Activated CD4-positive, CD25-positive, alpha-beta regulatory T cell treated with anti-CD3 and anti-CD28 coated beads, Interleukin-2, amount 50 U/mL, for 16 hours (primary cell): Measurements from ENCODE around the gene MGARP.
A peak's percentile ranks its signal among the peaks of the same experiment; 100 is the strongest.
"Not testable (repeated sequence)": the region's sequence is repeated elsewhere in the genome, so short reads cannot be mapped to it uniquely, and the experiment has no call there.

Experiments used
- DNase-seq: peaks from one replicate; pipeline ENCODE4 v3.0.0-alpha.2; 2020; ENCODE audit warnings: low read depth, low spot score

Gene MGARP

DNA sequence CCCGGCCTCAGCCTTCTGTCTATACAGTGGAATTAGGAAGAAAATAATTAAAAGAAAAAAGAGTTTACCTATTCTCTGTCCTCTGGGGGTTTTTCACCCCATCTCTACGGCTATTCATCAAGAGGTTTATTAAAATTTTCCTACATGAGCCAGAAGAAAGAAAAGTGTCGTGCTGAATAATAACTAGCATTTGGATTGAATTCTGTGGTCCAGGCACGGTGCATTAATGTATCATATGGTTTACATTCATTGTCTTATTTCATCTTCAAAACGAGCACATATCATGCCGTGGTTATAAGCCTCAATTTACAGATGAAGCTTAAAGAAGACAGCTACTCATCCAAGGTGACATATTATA is 15.9 kb upstream of the MGARP start:
- DNase-seq = no peak

DNA sequence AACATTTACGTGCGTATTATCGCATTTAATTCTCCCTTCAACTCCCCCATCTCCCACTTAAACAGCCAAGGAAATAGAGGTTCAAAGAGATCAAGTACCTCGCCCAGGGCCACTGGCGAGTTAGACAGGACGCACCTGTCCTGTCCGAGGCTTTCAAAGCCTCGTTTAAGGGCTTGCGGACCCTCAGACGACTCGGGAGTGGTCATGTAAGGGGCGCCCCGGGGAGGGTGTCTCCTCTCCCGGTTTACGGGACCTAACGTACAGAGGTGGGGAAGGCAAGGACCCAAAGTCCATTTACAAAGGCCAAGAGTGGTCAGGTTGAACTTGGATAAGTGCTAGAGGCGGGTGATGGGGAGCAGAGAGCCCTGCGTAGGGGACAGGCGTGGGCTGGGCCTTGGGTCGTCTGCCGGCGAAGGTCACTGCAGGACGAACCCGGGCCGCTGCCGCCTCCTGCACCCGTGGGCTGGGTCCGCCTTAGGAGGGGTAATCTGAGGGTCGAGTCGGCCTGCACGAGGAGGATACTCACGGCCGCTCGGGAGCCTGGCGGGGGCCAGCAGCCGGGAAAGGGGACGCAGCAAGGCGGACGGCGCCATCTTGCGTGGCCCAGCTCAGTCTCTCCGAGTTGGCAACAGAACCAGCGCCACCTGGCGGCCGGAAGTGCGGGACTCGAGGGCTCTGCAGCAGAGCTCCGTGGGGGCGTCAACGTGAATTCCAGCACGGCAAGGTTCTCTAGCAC is 15.3 kb upstream of the MGARP start:
- peak; percentile 98 for DNase-seq

DNA sequence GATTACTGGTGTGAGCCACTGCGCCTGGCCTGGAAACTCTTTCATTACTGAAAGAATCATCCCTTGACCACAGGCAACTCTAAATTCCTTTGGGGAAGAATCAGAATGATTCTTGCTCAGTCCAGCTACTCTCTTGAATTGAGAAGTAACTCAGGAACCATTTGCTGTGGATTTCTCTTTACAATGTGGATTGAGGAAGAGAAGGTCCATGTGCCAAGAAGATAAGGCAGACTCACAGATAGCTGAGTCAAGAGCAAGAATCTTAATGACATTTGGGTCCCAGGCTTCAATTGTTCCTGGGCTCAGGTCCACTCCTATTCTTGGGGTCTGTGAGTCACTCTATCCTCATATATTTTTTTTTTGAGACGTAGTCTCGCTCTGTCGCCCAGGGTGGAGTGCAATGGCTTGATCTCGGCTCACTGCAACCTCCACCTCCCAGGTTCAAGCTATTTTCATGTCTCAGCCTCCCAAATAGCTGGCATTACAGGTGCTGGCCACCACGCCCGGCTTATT is 6.2 kb upstream of the MGARP start:
- DNase-seq = no peak

DNA sequence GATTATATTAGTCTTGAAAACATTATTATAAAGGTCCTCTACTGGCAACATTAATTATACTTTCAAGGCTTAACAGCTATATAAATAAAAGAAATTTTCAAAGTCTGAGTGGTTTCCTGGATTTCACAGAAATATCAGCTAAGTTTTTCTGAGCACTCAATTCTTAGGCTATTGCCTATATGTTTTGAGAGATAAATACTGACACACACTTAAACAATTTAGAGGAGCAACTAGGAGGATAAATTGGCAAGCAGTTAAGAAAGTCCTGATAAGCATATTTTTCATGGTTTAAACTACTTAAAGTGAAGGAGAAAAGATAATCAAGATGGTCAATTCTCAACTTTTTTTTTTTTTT is 2.7 kb upstream of the MGARP start:
- no peak for DNase-seq

DNA sequence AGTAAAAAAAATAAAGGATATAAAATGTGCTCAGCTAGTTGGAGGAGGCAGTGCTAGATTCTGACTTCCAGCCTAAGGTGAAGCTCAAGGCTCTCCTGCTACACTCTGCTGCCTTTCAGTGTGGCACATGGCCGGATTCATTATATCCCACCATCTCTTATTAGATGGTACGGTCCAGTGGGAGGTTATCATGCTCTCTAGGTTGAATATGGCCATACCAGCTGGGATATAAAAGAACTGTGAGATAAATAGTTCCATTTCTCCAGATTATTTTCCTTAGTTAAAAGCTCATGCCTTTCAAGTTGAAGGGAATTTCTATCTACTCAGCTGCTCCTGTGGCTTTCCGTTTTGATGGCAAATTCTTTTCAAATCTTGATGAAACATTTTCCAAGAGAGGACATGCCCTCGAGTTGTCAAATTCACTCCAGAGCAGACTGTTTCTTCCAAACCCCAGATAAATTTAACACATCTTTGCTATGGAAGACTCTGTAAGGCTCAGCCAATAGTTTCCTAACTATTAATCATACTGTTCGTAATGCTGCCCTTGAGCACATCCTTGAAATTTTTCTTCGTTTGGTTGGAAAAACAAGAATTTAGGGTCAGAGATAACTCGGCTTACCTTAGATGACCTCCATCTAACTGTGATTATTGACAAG is 2.2 kb upstream of the MGARP start:
- no peak for DNase-seq

- no peak for DNase-seq
Observed at GRCh38 chr4:139278912-139279759, 889 bp downstream of the MGARP start.

- DNase-seq = no peak
Observed at GRCh38 chr4:139278485-139278884, 1.5 kb downstream of the MGARP start.

DNA sequence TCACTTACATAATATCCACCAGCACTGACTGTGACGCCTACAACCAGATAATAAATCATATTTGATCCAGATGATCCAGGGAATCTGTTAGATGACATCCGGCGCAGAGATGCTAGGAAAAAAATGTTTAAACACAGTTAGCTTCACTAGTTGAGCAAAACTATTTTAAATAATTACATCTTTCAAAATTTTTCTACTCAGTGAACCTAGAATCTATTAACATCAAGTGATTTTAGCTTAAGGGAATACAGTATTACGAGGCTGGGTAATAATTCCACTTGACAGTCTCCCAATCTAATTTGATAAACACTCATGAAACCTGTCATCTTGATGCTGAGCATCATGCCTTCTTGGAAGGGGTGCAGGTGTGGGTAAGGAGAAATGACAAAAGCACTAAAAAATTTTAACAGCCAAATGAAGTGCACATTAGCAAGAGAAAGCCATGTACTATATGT is 4.7 kb downstream of the MGARP start:
- no peak for DNase-seq

- no peak for DNase-seq
Observed at GRCh38 chr4:139274790-139275189, 5.2 kb downstream of the MGARP start.

GRCh38 chr4:139273835-139274234 is 6.2 kb downstream of the MGARP start:
- DNase-seq = no peak

GRCh38 chr4:139267301-139267700 is 12.7 kb downstream of the MGARP start:
- DNase-seq = no peak

DNA sequence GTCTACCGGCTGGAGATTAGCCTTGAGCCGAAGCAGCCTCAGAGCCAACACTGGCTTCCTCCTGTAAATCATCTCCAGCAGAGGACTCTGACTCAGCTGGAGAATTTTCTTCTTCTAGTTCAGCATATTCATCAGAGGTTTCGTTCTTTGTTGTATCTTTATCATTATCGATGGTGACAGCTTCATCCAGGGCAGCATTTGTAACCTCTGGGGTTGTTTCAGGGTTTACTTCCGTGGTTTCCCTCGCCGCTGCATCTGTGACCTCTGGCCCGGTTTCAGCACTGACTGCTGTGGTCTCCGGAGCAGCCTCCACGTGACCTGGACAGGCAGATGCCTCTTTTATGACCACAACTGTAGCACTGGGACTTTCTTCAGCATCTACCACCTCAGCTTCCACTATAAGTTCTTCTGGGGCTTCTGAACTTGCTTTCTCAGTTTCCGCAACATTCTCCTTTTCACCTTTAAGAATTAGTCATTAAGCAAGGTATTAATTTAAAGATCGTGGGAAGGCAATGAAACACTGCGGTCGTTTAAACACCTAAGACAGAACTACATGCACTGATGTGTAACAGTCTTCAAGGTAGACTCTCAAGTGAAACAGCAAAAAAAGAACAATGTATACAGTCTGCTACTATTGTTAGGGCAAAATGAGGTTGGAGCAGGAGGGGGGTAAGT is 13.3 kb downstream of the MGARP start:
- DNase-seq = peak; percentile 32

- no peak for DNase-seq
Observed at GRCh38 chr4:139266208-139266582, 13.8 kb downstream of the MGARP start.

GRCh38 chr4:139265654-139266053 is 14.4 kb downstream of the MGARP start:
- DNase-seq = no peak

GRCh38 chr4:139256349-139256748 is 23.7 kb downstream of the MGARP start:
- DNase-seq = no peak

DNA sequence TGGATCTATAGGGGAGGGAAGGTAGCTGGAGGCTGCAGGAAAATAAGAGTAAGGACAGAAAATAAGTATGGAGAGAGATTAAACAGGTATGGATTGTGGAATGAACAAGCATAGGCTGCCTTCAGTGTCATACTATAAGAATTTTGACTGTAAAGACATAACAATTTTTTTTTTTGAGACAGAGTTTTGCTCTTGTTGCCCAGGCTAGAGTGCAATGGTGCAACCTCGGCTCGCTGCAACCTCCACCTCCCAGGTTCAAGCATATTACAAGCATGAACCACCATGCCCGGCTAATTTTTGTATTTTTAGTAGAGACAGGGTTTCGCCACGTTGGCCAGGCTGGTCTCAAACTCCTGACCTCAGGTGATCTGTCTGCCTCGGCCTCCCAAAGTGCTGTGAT is 24.4 kb downstream of the MGARP start:
- DNase-seq = not testable (repeated sequence)

DNA sequence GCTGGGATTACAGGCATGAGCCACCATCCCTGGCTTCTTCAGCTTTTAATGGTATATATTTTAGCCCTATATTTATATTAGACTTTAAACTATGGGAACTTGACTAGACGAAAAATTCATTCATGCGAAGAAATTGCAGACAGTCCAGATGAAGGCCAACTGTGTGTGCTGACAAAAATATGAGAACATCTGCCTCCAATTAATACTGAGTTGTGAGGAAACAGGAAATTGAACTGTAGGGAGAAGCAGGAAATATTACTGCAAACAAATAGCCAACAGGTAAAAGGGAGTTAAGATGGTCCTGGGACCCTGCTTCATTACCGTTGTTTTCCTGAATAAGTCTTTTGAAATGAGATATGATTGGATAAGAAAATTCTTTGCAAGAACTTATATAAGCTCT is 26.3 kb downstream of the MGARP start:
- DNase-seq = no peak

- DNase-seq = no peak
Observed at GRCh38 chr4:139253046-139253445, 27.0 kb downstream of the MGARP start.

GRCh38 chr4:139247700-139248238 is 32.3 kb downstream of the MGARP start:
- no peak for DNase-seq

DNA sequence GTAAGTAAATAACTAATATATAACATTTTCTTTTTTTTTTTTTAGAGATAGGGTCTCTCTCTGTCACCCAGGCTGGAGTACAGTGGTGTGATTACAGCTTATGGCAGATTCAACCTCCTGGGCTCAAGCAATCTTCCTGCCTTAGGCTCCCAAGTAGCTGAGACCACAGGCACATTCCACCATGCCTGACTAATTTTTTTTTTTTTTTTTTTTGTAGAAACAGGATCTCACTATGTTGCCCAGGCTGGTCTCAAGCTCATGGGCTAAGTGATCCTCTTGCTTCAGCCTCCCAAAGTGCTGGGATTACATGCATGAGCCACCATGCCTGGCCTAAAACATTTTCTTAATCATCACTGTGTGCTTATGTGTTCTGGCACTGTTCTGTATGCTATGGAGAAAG is 32.8 kb downstream of the MGARP start:
- DNase-seq = no peak

DNA sequence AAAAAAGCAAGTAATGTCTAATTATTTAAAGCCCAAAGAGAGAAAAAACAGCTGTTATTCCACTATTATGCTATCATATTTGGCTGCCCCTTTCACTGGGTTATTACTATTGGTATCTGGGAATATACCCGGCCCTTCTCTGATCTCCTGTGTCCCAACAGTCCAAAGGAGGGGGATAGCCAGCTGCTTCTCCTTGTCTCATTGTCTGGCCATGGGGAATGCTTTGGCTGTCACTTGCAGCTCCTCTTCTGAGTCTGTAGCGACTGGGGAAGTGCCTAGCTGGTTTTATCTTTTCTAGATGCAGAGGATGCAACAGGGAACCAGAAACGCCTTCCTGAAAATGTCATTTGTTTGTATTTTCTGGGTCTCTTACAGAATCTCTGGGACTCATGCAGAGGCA is 33.9 kb downstream of the MGARP start:
- DNase-seq = no peak

- DNase-seq = no peak
Observed at GRCh38 chr4:139245590-139245989, 34.4 kb downstream of the MGARP start.
